Amniotic epithelial cell (primary cell): ENCODE data around the gene POLR1A.

Experiments used
- DNase-seq: peaks from one replicate; pipeline ENCODE4 v3.0.0-alpha.2; 2010; ENCODE audit warnings: low read depth

Gene POLR1A

DNA sequence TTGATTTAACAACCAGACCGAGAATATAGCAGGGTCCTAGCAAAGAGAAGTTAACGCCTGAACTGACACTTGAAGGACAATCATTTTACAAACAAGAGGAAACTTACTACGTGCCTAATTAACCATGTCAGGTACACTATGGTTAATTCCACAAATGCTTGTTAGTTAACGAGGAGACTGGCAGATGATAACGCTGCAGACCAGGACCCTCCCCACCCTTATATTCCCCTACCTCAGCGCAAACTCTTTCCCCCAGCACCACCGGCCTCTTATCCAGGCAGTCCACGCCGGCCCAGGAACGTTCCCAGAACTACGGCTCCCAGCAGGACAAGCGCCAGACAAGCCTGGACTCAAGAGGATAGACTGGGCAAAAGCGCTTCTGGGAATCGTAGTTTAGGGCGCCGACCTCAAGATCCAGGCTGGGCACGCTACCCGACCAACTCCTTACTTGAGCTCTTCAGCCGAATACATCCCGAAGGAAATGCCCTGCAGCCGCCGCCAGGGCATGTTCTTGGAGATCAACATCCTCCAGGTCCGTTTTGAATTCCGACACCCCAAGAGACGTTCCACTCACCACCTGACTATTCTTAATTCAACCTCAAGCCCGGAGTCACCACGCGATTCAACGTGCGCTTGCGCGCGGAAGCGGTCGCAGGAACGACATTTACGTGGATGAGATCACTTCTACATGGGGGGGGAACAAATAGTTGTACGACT is at the start of gene POLR1A:
Gene POLR1A (minus strand): TSS at position 635 of the 717 bp plus-strand sequence. CDS start 110 bp downstream, at position 525.
- peak; percentile 94 for DNase-seq

DNA sequence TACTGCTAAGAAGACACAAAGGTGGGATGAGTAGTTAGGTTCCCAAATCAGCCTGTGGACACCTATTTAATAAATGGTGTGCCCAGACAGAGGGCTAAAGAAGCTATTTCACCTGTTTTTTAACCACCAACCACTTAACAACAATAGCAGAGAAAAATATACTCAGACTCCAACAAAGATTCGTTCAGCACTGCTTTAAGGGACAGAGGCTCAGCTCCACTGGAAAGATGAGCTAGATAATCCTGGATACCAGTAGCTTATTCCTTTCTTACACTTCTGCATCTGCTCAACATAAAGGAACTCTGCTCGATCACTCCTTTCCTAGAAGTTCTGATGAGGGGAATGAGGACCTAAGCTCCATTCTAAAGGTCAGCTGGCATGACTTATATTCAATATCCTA is 44.8 kb upstream of the POLR1A start:
- DNase-seq: no peak

DNA sequence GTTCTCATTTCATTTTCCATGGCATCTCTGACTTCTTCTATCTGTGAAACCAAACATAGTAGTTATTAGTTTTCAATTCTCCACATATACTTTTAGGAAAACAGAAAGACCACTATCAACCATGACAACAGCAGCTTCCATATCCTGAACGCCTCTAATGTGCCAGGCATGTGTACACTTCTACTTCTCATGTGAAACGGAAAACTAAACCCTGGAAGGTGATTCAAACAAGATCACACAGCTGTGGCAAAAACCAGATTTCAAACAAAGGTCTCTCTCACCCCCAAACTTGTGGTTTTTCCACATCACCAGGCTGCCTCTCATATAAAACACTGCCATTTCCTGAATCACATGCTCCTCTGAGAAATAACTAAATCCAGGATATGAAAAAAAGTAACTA is 42.1 kb upstream of the POLR1A start:
- DNase-seq: no peak

DNA sequence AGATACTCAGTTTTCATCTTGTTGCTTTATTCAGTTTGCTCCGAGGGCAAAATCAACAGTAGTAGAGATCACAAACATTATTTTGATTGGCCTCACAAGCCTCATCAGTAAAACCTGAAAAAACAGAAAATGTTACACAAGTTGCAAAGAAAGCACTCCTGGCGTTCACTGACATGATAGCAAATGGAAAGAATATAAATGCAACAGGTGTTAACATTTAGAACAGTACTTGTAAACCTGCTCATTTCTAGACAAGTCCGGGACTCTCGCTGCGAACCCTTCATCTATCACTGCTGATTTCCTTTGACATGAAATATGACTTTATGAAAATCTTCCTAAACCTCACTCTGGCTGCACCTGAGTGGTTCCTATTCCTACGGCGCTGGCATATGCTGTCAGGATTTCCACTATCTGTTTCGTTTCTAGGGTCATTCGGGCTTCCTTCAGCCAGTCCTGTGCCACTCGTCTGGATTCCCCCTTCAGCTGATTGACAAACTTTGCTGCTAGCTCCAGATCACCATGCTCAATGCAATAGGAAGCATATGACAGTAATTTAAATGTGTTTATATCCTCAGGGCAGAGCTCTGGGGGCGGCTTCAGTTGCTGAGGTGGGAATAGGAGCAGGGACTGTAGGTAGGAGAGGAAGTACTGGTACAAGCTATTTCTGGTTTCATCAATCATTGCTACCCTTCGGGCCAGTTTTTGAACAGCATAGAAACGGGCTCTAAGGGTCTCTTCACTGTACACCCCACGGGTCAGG is 38.4 kb upstream of the POLR1A start:
- no peak for DNase-seq

DNA sequence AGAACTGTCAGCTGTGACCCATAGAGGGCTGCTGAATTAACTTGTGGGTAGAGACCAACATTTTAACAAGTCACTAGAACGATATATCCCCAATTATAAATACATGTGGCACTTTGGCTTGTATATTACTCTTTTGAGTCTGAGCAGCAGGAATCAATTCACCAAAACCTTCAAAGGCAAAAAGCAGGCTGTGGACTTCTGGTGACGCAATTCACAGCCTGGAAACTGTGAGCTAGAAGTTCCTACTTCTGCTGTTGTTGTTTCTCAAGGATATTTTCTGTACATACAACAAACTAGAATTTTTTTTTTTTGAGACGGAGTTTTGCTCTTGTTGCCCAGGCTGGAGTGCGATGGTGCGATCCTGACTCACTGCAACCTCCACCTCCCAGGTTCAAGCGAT is 37.6 kb upstream of the POLR1A start:
- DNase-seq: peak; percentile 12

DNA sequence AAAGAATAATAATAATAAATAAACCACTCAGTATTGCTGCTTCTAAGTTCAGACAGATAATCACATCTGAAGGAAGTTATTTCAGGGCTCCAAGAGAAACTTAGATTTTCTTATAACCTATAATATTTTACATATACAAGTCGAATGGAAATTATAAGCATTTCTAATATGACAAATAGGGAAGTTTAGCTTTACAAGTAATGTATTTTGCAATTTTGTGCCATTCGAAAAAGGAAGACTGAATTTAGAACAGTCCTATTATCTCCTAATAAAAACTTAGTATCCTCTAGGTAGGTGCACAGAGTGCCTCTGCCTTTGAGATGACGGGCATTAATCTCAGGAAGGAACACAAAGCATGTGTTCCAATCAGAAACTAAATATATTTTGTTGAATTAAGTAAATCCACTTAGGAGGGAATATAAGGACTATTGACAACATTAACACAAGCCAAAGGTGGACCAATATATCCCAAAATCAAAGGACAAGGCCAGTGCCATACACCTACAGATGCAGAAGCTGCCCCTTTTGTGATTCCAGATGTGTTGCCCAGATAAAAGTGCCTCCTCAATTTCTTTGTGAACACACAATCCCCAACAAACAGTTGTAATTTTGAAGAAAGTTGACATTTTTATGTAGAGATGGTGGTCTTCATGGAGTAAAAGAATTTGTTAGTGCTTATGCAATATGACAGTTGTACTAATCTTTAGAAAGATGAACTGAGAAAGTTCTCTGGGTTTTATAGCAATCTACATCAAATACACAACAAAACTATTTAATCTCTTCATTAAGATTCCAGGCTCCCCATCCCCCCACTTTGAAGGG is 37.0 kb upstream of the POLR1A start:
- DNase-seq: no peak

DNA sequence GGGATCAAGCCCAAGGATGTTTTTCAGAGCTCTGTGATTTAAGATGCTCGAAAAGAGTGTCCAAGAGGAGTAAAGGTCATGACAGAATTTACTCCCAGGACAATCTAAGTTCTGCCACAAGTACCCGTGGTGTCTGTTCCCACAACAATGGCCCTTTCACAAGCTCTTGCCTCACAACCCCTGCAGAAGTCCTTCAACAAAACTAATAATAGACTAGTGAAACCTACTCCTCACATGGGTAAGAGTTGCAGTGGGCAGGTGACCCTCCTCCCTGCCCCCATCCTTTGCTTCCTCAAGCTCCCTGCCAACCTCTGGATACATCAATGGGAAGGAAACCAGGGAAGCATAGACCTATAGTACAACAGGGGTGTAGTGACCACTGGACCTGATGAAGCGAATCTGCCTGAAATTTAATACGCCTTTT is 35.3 kb upstream of the POLR1A start:
- no peak for DNase-seq

DNA sequence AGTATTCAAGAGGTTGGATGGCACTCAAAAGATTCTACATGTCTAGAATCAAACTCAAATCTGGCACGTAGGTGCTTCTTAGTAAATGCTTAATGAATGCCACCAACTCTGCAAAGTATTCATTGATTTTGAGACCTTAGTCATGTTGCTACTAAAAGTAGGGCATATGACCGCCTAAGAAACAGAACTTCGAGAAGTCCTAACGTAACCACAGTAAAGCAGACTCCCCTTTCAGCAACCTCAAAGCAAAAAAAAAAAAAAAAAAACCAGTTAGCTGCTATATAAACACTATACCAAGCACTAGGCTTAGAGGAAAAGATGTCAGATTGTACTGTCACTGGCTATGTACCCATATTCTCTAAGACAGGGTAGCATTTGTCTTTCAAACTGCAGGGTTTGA is 34.3 kb upstream of the POLR1A start:
- no peak for DNase-seq

DNA sequence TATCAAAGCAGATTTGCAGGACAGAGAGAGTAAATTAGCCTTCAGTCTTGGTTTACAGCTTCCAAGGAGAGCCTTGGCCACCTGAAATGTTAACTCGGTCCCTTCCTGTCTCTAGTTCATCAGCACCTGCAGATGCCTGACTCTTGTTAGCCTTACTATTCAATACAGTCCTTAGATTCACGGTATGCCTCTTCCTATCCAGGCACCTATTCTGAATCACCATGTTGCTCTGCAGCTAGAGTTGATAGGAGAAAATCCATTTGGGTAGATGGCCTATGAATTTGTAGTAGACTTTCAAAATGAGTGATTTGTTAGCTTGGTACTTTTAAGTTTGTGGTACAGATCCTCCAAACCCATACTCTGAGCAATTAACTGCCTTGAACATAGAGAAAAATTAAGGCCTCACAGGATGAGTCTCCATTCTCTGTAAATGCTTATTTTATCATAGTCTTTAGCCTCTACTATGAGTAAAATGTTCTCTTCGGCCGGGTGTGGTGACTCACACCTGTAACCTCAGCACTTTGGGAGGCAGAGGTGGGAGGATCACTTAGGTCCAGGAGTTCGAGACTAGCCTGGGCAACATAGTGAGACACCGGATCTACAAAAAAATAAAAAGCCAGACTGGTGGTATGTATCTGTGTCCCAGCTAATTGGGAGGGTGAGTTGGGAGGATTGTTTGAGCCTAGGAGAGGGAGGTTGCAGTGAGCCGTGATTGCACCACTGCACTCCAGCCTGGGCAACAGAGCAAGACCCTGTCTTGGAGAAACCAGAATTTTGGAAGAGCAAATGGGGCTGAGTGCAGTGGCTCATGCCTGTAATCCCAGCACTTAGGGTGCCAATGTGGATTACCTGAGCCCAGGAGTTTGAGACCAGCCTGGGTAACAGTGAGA is 33.3 kb upstream of the POLR1A start:
- no peak for DNase-seq

DNA sequence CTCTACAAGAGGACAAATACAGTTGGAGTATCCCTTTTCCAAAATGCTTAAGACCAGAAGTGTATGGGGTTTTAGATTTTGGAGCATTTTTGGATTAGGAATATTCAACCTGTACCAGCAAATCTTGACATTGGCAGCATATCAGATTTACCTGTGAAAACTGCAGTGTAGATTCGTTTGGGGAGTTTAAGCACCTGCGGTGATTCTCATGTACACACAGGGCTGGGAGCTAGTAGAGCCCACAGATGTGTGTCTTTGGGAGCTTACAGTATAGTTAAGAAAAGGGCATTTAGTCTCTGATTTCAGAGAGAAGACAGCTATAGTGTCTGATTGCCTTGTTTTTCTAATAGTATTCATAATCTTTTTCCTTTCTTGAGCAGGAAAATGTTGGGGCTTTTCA is 30.5 kb upstream of the POLR1A start:
- DNase-seq: no peak

DNA sequence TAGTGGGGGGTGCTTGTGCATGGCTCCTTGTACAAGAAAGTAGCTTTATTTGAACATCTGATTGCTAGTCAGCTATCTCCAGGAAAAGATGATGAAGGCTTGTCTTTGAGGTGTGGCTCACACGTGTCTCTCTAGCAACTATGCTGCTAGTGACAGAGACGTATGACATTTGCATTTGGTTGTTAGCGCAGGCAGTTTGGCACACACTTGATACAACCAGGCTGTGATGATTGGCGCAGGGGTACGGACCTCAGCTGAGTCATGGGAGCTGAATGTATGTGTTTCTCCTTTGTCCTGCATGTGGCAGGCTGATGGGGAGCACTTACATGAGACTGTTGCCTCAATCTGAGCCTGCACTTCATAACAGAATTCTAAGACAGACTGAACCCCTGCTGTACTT is 30.0 kb upstream of the POLR1A start:
- DNase-seq: no peak

DNA sequence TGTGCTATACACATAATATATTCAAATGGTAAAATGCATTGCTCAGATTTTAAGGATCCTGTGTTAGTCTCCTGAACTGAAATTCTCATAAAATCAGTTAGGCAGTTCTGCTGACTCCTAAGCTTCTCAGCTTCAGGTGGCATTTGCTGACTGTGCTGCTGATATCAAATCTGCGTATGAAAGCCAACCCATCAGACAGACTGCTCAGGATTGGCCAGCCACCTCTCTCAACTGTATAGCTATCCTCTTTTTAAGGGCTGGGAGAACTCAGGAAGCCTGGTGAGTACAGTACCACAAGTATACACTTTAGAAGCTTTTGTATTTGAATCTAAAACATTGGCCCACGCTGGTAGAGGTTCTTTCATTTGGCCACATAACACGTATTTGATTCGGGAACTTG is 29.0 kb upstream of the POLR1A start:
- DNase-seq: no peak

DNA sequence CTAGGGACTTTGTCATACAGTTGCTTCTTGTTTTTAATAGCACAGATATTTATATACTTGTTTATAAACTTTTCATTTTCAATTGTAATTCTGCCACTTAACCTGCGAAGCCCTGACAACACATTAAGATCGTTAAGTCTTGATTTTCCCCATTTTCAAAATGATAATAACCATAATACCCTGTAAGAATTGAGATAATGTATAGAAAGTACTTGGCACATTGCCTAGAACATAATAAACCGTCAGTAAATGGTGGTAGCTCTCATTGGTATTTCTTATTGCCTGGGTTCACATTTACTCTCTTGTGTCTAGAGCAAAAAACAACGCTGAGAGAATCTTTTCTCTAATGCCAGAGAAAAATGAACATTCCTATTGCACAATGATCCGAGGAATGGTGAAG is 19.0 kb upstream of the POLR1A start:
- no peak for DNase-seq

DNA sequence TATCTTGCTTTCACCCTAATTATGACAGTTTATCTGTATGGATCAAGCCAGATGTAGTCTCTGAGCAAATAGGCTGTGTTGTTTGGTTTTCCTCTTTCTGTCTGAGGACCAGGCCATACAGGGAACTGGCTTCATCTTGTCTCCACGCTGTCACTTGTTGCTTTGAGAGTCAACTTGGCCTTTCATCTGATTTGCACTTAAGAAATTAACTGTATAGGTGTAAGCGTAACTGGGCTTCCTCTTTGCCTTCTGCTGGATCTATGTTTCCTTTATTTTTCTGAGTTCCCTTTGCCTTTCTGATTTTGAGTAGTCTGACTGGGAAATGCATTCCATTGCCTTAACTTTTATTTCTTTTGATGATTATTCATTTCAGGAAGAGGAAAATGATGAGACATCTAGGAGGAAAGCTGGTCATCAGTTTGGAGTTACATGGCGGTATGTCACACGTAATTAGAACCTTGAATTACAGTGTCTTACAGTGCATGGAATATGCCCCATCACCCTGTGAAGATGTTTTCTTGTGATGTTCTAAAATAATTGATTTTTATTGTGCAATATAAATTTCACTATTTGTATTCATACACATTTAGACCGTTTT is 17.7 kb upstream of the POLR1A start:
- no peak for DNase-seq

DNA sequence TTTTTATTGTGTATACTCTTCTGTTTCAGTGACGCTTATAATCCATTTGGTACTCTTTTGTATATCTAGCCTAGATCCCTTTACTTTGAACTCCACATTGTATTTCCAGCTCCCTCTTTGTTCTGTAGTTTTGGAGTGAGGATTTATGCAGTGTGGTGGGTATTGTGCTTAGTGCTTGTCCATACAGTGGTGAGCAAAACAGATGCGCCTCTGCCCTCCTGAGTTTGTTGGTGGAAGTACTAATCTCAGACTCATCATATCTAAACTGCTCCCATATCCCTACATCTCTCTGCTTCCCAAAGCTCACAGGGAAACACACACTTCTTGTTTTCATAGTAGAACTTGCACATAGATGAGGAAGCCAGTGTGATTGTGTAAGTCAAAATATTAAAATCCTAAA is 12.4 kb upstream of the POLR1A start:
- no peak for DNase-seq

DNA sequence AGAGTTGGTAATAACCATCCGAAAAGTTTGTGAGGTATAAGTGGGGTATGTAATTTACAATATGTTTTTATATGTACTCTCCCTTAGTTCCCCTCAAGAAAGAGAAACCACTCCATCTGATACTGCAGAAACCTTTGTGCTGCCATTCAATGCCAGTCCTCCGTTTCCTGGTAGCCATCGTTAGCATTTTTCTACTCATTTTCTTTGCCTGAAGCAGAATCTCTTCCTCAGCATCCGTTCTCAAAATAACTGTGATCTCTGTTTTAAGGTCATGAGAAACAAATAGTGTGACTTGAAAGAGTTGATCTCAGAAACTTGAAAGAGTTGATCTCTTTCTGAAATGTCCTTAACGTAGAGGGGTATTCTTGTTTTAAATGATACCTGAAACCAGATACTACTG is 1.3 kb upstream of the POLR1A start:
- no peak for DNase-seq

DNA sequence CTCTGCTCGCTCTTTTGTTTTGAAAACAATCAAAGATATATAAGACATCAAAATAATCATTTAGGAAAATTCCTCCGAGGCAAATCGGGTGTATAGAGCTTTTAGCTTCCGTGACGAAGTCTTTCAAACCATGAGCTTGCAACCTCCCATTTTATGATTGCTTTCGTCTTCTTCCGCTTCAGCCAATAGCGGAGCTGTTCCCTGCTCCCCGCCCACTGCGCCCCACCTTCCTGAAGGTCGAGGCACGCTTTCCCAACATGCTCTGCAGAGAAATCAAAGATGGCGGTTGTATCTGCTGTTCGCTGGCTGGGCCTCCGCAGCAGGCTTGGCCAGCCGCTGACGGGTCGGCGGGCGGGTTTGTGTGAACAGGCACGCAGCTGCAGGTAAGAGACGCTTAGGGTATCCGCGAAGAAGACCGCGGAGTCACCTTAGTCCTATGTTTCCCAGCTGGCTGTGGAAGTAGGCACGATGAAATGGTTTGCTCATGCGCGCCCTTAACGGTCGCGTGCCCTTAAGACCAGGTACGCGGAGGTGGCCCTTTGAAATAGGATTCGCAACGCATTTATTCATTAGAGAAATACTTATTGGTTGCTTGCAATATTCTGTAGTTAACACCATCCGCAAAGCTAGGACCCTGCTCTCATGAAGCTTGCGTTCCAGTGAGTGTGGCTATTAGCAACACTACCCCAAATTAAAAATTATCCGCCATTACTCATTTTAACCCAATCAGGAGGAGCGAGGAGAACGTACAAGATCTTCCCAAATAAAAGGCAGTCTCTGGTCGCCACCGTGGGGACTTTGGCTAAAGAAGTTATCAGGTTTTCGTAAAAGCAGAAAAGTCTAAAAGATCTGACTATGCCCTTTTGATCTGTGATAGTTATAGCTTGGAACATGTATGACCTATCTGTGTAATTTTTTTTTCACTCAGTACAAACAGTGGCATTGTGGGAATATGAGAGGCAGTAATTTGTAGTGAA is 571 bp upstream of the POLR1A start, which contains the start of gene PTCD3:
Gene PTCD3 (plus strand): TSS at position 267 of the 977 bp plus-strand sequence. CDS start 13 bp downstream, at position 280.
- peak; percentile 95 for DNase-seq

DNA sequence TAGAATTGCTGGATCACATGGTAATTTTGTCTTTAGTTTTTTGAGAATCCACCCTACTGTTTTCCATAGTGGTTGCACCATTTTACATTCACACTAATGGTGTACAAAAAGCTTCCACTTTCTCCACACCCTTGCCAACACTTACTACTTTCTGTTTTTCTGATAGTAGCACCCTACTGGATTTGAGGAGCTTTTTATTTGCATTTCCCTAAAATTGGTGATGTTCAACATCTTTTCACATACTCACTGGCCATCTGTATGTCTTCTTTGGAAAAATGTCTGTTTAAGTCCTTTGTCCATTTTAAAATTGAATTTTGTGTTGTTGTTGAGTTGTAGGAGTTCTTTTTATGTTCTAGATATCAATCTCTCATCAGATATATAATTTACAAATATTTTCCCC is 3.5 kb downstream of the POLR1A start:
- DNase-seq: no peak

DNA sequence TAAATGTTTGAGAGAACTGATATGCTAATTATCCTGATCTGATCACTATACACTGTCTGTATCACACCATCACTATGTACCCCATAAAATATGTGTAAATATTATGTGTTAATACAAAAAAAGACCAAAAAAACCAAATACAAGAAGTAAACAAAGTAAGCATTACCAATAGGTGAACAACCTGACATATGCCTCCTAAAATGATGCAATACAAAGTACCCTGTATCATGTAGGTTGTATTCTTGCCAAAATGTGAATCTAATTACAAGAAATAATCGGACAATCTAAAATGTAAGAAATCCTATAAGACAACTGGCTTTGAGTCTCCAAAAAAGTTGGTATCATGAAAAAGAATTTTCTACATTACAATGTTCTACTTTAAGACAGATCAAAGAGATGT is 7.8 kb downstream of the POLR1A start:
- DNase-seq: no peak
